ENCODE data around the gene ECEL1.

The ECEL1 gene

DNA sequence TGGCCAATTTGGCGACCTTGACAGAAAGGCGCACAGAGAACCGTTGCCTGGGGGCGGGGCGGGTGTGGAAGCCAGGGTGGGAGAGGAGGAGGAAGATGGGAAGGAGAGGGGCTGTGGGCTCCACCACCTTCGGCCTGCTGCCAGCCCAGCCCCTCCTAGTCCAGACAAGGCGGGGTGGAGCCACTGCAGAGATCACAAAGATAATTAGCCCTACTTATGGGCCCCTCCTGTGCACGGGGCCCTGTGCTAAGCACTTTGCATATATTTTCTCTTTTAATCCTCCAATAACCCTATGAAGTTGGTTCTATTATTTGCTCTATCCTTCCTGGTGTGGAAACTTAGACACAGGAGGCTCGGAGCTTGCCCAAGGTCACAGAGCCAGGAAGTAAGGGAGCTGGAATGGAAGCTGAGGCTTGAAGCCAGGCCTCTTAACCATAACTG, 13.7 kb upstream of the ECEL1 start:
- ChIA-PET POLR2A (no interaction called here), CTCF (no interaction called here)
- no peak for DNase-seq (ENCODE audit: extremely low spot score)
- TF ChIP-seq ELF4 (IDR thresholded peaks at IDR 0.05) (no peak), BHLHE40 (IDR thresholded peaks at IDR 0.05; ENCODE audit: borderline replicate concordance) (no peak), ARNT (IDR thresholded peaks at IDR 0.05) (no peak), ZNF384 (IDR thresholded peaks at IDR 0.05) (no peak), NFRKB (IDR thresholded peaks at IDR 0.05) (no peak), TARDBP (IDR thresholded peaks at IDR 0.05) (no peak), HDGF (IDR thresholded peaks at IDR 0.05; ENCODE audit: borderline replicate concordance) (no peak), SP1 (IDR thresholded peaks at IDR 0.05) (no peak), CTBP1 (IDR thresholded peaks at IDR 0.05; ENCODE audit: borderline replicate concordance) (no peak), FOXM1 (IDR thresholded peaks at IDR 0.05; ENCODE audit: borderline replicate concordance) (no peak), LEF1 (IDR thresholded peaks at IDR 0.05; ENCODE audit: borderline replicate concordance) (no peak), FOXA1 (IDR thresholded peaks at IDR 0.05) (no peak), FOXK2 (IDR thresholded peaks at IDR 0.05) (no peak), SUZ12 (IDR thresholded peaks at IDR 0.05) (no peak), L3MBTL2 (conservative IDR thresholded peaks at IDR 0.05) (no peak)
- TF ChIP-seq, protein P1, sequence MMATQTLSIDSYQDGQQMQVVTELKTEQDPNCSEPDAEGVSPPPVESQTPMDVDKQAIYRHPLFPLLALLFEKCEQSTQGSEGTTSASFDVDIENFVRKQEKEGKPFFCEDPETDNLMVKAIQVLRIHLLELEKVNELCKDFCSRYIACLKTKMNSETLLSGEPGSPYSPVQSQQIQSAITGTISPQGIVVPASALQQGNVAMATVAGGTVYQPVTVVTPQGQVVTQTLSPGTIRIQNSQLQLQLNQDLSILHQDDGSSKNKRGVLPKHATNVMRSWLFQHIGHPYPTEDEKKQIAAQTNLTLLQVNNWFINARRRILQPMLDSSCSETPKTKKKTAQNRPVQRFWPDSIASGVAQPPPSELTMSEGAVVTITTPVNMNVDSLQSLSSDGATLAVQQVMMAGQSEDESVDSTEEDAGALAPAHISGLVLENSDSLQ (IDR thresholded peaks at IDR 0.05), result no peak

DNA sequence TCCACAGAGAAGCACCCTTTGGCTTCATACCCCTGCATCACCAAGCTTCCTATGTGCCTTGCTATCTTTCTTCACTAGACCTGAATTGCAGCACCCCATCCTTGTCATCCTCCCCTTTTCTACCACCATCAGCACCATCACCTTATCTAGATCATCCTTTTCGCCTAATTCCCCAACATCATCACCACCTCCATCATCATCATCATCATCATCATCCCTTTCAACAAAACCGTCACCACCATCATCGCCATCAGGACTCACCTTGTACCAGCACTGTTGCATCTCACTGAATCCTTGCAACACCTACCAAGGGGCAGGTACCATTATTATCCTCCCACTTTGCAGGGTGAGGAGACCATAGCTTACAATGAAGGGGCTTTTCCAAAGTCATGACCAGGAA, 10.8 kb upstream of the ECEL1 start:
- TF ChIP-seq HDGF (IDR thresholded peaks at IDR 0.05; ENCODE audit: borderline replicate concordance), result no peak
- no peak for TF ChIP-seq FOXM1 (IDR thresholded peaks at IDR 0.05; ENCODE audit: borderline replicate concordance)
- no peak for TF ChIP-seq TARDBP (IDR thresholded peaks at IDR 0.05)
- TF ChIP-seq FOXA1 (IDR thresholded peaks at IDR 0.05), result no peak
- TF ChIP-seq, protein P1 (IDR thresholded peaks at IDR 0.05), result no peak
- no peak for TF ChIP-seq ELF4 (IDR thresholded peaks at IDR 0.05)
- TF ChIP-seq NFRKB (IDR thresholded peaks at IDR 0.05), result no peak
- no peak for TF ChIP-seq SUZ12 (IDR thresholded peaks at IDR 0.05)
- TF ChIP-seq ZNF384 (IDR thresholded peaks at IDR 0.05), result no peak
- DNase-seq (ENCODE audit: extremely low spot score), result no peak
- POLR2A ChIA-PET, result no interaction called here
- CTCF ChIA-PET, result no interaction called here

DNA sequence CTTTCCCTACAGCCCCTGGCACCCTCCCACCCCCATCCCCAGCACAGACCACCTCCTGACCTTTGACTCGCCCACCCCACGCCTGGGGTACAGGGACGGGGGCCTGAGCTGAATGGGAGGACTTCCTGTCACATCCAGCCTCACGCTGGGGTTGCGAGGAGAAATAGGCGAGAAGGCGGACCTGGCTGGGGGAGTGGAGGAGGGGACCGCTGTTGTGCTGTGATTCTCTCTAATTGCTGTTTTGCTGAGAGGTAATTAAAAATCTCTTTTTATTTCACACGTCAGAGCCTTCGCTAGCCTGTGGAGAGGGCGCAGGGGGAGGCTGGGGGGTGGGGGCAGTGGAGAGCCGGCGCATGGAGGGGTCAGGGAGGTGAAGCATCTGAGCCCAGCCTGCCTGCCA, 9.7 kb upstream of the ECEL1 start:
- no peak for DNase-seq (ENCODE audit: extremely low spot score)
- POLR2A ChIA-PET, result no interaction called here
- TF ChIP-seq NFRKB (IDR thresholded peaks at IDR 0.05) (no peak), SUZ12 (IDR thresholded peaks at IDR 0.05) (no peak), L3MBTL2 (conservative IDR thresholded peaks at IDR 0.05) (no peak), CTBP1 (IDR thresholded peaks at IDR 0.05; ENCODE audit: borderline replicate concordance) (no peak), FOXM1 (IDR thresholded peaks at IDR 0.05; ENCODE audit: borderline replicate concordance) (no peak), FOXA1 (IDR thresholded peaks at IDR 0.05) (no peak), ELF4 (IDR thresholded peaks at IDR 0.05) (no peak), ARNT (IDR thresholded peaks at IDR 0.05) (no peak), FOXK2 (IDR thresholded peaks at IDR 0.05) (no peak), SP1 (IDR thresholded peaks at IDR 0.05) (no peak), LEF1 (IDR thresholded peaks at IDR 0.05; ENCODE audit: borderline replicate concordance) (no peak), HDGF (IDR thresholded peaks at IDR 0.05; ENCODE audit: borderline replicate concordance) (no peak), ZNF384 (IDR thresholded peaks at IDR 0.05) (no peak)
- TF ChIP-seq, protein P1 (IDR thresholded peaks at IDR 0.05), result no peak
- CTCF ChIA-PET, result no interaction called here

DNA sequence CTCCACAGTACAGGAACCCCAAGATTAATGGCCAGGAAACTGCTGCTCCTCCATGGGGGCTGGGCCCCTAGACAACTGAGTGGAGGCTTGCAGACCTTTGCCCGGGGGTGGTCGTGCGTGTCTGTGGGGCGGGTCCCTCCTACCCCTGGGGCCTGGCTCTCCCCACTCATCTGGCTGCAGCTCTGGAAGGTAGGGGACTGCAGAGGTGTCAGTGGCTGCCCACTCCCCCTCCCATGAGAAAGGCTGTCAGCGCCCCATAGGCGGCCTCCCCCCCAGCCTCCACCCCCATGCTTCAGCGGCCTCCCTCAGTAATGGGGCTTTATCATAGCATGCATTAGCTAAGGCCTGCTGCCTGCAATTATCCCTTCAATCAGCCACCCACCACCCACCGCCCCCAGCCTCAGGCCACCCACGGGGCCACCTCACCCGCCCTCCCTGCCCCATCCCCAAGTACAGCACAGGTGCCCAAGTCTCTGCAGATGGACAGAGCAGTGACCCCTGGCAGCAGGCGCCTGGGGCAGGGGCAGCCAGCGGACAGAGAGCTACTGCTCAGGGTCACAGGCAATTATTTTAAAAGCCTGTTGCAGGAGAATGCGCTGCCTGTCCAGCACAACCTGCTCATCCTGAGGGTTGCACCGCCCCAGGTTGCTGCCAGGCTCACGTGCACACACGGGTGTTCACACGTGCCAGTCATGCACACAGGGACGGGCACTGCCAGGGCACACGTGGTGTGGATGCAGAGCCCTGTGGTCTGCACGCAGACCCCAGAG, 9.1 kb upstream of the ECEL1 start:
- no peak for TF ChIP-seq TARDBP (IDR thresholded peaks at IDR 0.05)
- TF ChIP-seq NFRKB (IDR thresholded peaks at IDR 0.05), result no peak
- no peak for TF ChIP-seq FOXK2 (IDR thresholded peaks at IDR 0.05)
- TF ChIP-seq FOXM1 (IDR thresholded peaks at IDR 0.05; ENCODE audit: borderline replicate concordance), result no peak
- no peak for TF ChIP-seq FOXA1 (IDR thresholded peaks at IDR 0.05)
- no peak for TF ChIP-seq HDGF (IDR thresholded peaks at IDR 0.05; ENCODE audit: borderline replicate concordance)
- no peak for TF ChIP-seq ARNT (IDR thresholded peaks at IDR 0.05)
- no peak for TF ChIP-seq BHLHE40 (IDR thresholded peaks at IDR 0.05; ENCODE audit: borderline replicate concordance)
- TF ChIP-seq SUZ12 (IDR thresholded peaks at IDR 0.05), result no peak
- no peak for TF ChIP-seq ZNF384 (IDR thresholded peaks at IDR 0.05)
- no peak for TF ChIP-seq SP1 (IDR thresholded peaks at IDR 0.05)
- TF ChIP-seq, protein P1 (IDR thresholded peaks at IDR 0.05), result no peak
- TF ChIP-seq CTBP1 (IDR thresholded peaks at IDR 0.05; ENCODE audit: borderline replicate concordance), result no peak
- no peak for TF ChIP-seq L3MBTL2 (conservative IDR thresholded peaks at IDR 0.05)
- TF ChIP-seq LEF1 (IDR thresholded peaks at IDR 0.05; ENCODE audit: borderline replicate concordance), result no peak
- no peak for TF ChIP-seq ELF4 (IDR thresholded peaks at IDR 0.05)
- DNase-seq (ENCODE audit: extremely low spot score), result no peak
- ChIA-PET CTCF (no interaction called here), POLR2A (no interaction called here)

DNA sequence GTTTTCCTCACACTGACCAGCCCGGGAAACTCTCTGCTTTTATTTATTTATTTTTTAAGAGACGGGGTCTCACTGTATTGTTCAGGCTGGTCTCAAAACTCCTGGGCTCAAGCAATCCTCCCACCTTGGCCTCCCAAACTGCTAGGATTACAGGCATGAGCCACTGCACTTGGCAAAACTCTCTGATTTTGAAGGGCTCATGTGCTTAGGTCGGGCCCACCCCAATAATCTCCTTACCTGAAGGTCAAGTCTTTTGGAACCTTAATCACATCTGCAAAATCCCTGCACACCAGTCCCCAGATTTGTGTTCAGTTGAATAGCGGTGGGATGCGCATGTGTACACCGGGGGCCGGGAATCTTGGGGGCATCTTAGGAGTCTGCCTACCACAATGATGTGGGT, 7.7 kb upstream of the ECEL1 start:
- ChIA-PET CTCF (no interaction called here), POLR2A (no interaction called here)
- no peak for DNase-seq (ENCODE audit: extremely low spot score)
- no peak for TF ChIP-seq BHLHE40 (IDR thresholded peaks at IDR 0.05; ENCODE audit: borderline replicate concordance)
- no peak for TF ChIP-seq FOXM1 (IDR thresholded peaks at IDR 0.05; ENCODE audit: borderline replicate concordance)
- TF ChIP-seq TARDBP (IDR thresholded peaks at IDR 0.05), result no peak
- TF ChIP-seq FOXA1 (IDR thresholded peaks at IDR 0.05), result no peak
- TF ChIP-seq CTBP1 (IDR thresholded peaks at IDR 0.05; ENCODE audit: borderline replicate concordance), result no peak
